Activated naive CD8-positive, alpha-beta T cell treated with anti-CD3 and anti-CD28 coated beads, Interleukin-2, amount 10 ng/mL, durations not matched to agents 7 days and 5 days (primary cell): ENCODE results near the gene GALNT16. TPM values are rescaled to one million over a fixed set of nuclear protein-coding genes. Genes with fewer than 3 reads are reported as not detected.

Experiments
- ATAC-seq: fragments of 150-1000 bp; cut with Tn5 transposase; one replicate; pipeline ENCODE4 v1.10.0; 2021; ENCODE audit warnings: low read depth, moderate library complexity
- POLR2A ChIA-PET: fragments of 350-600 bp; sonication (Branson Sonifier 250); formaldehyde crosslinking; loops from one replicate; lab custom pipeline; 2021; ENCODE audit warnings: antibody characterized with exemption; lab: Charles Lee
- DNase-seq: peaks from one replicate; pipeline ENCODE4 v3.0.0; 2021
- H3K27ac Mint-ChIP-seq: one replicate; pipeline ENCODE4 v1.8.0; 2022; ENCODE audit warnings: mild to moderate bottlenecking, mixed read lengths
- H3K27me3 Mint-ChIP-seq: one replicate; pipeline ENCODE4 v1.8.0; 2022; ENCODE audit warnings: mild to moderate bottlenecking, moderate library complexity, mixed read lengths
- H3K36me3 Mint-ChIP-seq: one replicate; pipeline ENCODE4 v1.8.0; 2021; ENCODE audit warnings: mild to moderate bottlenecking, mixed read lengths
- H3K4me1 Mint-ChIP-seq: one replicate; pipeline ENCODE4 v1.8.0; 2021; ENCODE audit warnings: mixed read lengths
- H3K4me3 Mint-ChIP-seq: one replicate; pipeline ENCODE4 v1.8.0; 2022; ENCODE audit warnings: mild to moderate bottlenecking, moderate library complexity, mixed read lengths
- H3K9me3 Mint-ChIP-seq: one replicate; pipeline ENCODE4 v1.8.0; 2021; ENCODE audit warnings: mixed read lengths
- total RNA-seq, 2 experiments: library from RNA; stranded (reverse); gene quantifications; one replicate each; pipeline ENCODE4 v1.2.3, GENCODE V29; 2021

Gene GALNT16
- total RNA-seq, 2 experiments from 2014 or later, result not detected

DNA sequence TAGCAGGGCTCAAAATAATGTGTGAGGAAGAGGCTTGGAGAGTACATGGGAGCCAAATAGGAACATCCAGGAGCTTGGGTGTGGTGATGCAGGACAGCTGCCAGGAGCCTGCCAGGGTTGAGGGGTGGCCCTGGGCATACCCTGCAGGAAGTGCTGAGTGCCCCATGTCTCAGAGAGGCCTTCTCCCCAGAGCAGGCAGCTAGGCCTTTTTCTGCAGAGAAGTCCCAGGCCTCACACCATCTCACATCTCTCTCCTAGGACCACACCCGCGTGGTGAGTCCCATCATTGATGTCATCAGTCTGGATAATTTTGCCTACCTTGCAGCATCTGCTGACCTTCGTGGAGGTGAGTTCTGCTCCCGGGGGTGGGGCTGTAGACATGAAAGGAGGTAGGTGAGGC is 71.2 kb downstream of the GALNT16 start:
- DNase-seq (no peak), ATAC-seq (no peak)
- H3K27me3 Mint-ChIP-seq, result peaks cover 7% of the 10 kb centered on the region
- H3K36me3 Mint-ChIP-seq, result no peaks in the 10 kb centered on the region
- peaks cover 27% of the 10 kb centered on the region for H3K4me1 Mint-ChIP-seq
- no peaks in the 10 kb centered on the region for H3K9me3 Mint-ChIP-seq
- POLR2A ChIA-PET, result no interaction called here
- H3K27ac Mint-ChIP-seq, result no peak overlapping the region
- H3K4me3 Mint-ChIP-seq, result no peak overlapping the region

DNA sequence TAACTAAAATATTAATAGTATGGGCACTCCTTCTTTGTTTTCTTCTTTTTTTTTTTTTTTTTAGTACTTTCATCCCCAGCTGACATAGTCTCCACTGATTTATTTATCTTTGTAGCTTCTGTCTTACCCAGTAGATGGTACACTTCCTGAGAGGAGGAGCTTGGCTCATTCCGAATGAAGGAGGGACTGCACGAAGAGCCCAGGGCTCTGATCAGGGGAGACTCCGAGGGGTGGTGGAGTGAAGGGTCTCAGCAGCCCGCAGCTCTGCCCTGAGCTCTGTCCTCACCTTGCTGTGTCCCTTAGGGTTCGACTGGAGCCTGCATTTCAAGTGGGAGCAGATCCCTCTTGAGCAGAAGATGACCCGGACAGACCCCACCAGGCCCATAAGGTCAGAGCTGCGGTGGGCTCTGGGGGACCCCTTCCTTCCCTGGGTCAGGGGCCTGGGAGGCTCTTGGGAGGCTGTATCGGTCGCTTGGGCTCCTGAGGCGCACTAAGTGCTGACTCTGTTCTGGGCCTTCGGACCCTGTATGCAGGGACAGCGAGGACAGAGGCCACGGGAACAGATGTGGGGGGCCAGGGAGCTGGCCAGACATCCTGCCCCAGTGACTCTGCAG is 72.9 kb downstream of the GALNT16 start:
- POLR2A ChIA-PET, result interaction anchor here (0.9 kb wide), 1 partner anchor 132 kb away, joined by 4 read pairs; no protein-coding TSS in a partner anchor
- DNase-seq, result no peak
- Mint-ChIP-seq H3K27ac (no peak overlapping the region), H3K36me3 (no peaks in the 10 kb centered on the region), H3K27me3 (peaks cover 10% of the 10 kb centered on the region), H3K4me1 (peaks cover 33% of the 10 kb centered on the region), H3K9me3 (no peaks in the 10 kb centered on the region), H3K4me3 (no peak overlapping the region)
- ATAC-seq, result no peak

DNA sequence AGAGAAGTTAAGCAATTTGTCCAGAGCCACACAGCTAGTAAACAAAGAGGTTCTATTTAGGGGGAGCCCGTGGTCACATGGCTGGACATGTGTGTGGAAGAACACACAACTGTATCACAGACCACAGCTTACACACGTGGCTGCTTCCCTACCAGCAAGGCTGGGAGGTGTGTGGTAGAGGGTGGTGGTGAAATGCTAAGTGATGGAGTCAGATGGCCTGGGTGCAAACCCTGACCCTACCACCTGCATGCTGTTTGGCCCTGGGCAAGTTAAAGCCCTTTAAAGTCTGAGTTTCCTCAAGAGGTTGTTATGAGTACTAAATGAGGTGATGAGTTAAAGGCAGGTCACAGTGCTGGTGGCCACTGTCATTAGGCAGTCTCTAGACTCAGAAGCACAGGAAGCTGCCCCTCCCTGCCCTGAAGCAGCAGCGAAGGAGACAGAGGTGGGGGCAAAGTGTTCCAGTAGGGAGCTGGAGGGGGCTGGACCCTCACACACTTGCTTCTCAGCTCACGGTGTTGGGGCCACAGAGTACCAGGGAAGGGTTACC is 73.9 kb downstream of the GALNT16 start:
- no peaks in the 10 kb centered on the region for H3K9me3 Mint-ChIP-seq
- peak; percentile 73 for ATAC-seq
- no peaks in the 10 kb centered on the region for H3K36me3 Mint-ChIP-seq
- peak overlapping the region; percentile 30 for H3K27ac Mint-ChIP-seq
- H3K4me3 Mint-ChIP-seq, result peak overlapping the region; percentile 26
- H3K4me1 Mint-ChIP-seq, result peaks cover 33% of the 10 kb centered on the region
- H3K27me3 Mint-ChIP-seq, result peaks cover 10% of the 10 kb centered on the region
- no peak for DNase-seq
- POLR2A ChIA-PET, result interaction anchor here (0.7 to 1.9 kb wide), 3 partner anchors 21 to 131 kb away, joined by 3 to 6 read pairs (median 4); partner anchors contain the start of genes ERH and SLC39A9

DNA sequence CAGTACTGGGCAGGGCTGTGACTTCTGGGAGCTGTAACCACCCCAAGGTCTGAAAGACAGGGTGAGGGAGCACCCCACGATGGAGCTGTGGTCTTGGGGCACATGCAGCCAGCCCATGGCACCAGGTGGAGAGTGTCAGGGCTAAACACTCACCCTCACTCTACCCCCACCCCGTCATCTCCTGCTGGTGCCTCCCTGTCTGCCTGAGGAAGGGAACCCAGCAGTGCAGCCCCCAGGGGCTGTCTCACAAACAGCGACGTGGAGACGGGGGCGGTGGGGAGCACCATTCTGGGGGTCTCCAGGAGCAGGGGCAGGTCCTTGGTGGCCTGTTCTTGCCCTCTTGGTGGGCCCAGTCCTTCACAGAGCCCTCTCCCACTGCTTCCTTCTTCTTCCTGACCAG is 74.6 kb downstream of the GALNT16 start:
- ATAC-seq (no peak), DNase-seq (no peak)
- Mint-ChIP-seq H3K4me1 (peaks cover 33% of the 10 kb centered on the region), H3K9me3 (no peaks in the 10 kb centered on the region), H3K27ac (no peak overlapping the region), H3K36me3 (no peaks in the 10 kb centered on the region), H3K27me3 (peaks cover 12% of the 10 kb centered on the region), H3K4me3 (no peak overlapping the region)
- POLR2A ChIA-PET, result interaction anchor here (0.5 to 1.9 kb wide), 4 partner anchors 20 to 64 kb away, joined by 3 to 6 read pairs (median 4); partner anchors contain the start of genes ERH and SLC39A9

DNA sequence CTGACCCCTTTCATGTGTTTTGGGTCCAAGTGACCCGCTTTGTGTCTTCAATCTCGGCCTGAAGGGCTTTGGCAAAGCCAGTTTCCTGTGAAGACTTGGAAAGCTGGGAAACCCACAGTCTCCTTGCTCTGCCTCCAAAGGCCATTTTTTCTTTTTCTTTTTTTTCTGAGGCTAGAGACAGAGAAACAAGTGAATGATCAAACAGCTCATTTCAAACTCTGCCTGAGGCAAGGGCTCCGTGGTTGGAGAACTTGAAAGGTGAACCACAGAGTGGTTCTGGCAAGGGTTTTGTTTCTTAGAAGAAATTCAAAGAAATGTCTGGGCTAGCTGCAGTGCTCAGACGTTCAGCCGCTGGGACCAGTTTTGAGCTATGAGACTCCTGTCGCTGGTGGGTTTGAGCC is 75.4 kb downstream of the GALNT16 start:
- H3K27ac Mint-ChIP-seq, result peak overlapping the region; percentile 44
- ATAC-seq, result peak; percentile 89
- POLR2A ChIA-PET, result interaction anchor here (1.3 to 1.9 kb wide), 2 partner anchors 19 to 63 kb away, joined by 4 to 6 read pairs; partner anchors contain the start of genes ERH and SLC39A9

DNA sequence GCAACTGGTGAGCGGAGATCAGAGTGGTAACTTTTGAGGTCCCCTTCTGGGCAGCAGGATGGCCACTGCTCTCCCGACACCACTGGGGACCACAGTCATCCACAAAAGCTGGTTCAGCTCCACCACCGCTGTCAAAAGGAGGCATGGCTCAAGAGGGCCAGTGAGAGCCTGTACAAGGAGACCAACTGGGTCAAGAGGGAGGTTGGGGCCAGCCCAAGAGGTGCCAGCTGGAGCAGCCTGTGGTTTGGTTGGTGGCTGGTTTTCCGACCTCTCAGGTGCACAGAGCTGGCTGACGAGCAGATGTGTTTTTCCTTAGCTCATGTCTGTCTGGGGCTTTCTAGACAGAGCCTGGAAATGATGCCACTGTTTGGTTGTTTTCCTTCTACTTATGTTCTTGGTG is 78.0 kb downstream of the GALNT16 start:
- no peak overlapping the region for H3K4me3 Mint-ChIP-seq
- POLR2A ChIA-PET, result interaction anchor here (1.0 kb wide), 1 partner anchor 63 kb away, joined by 3 read pairs; no protein-coding TSS in a partner anchor
- H3K27me3 Mint-ChIP-seq, result peaks cover 24% of the 10 kb centered on the region
- H3K9me3 Mint-ChIP-seq, result no peaks in the 10 kb centered on the region
- H3K27ac Mint-ChIP-seq, result no peak overlapping the region
- ATAC-seq, result no peak
- H3K36me3 Mint-ChIP-seq, result no peaks in the 10 kb centered on the region
- no peak for DNase-seq
- peaks cover 33% of the 10 kb centered on the region for H3K4me1 Mint-ChIP-seq

More for the DNA sequence above, 75.4 kb downstream of the GALNT16 start:
- Mint-ChIP-seq H3K27me3 (peaks cover 12% of the 10 kb centered on the region), H3K4me1 (peaks cover 33% of the 10 kb centered on the region), H3K9me3 (no peaks in the 10 kb centered on the region), H3K4me3 (peak overlapping the region; percentile 52), H3K36me3 (no peaks in the 10 kb centered on the region)
- DNase-seq, result peak; percentile 48

DNA sequence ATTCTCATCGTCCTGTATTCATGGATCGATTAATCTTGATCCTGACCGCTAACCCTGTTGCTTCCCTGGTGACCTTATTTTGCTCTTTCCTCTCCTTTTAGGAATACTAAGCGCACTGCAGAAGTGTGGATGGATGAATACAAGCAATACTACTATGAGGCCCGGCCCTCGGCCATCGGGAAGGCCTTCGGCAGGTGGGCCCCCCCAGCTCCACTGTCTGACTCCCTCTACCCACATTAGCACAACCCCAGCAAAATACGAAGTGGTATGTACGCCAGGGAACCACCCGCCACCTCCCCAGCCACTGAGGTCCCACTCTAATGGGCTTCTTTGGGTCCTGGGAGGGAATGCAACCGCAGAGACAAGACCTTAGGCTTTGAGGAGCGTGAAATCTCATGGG is 79.5 kb downstream of the GALNT16 start:
- DNase-seq (no peak), ATAC-seq (no peak)
- Mint-ChIP-seq H3K9me3 (no peaks in the 10 kb centered on the region), H3K27me3 (peaks cover 21% of the 10 kb centered on the region), H3K4me1 (peaks cover 22% of the 10 kb centered on the region), H3K27ac (no peak overlapping the region), H3K36me3 (no peaks in the 10 kb centered on the region), H3K4me3 (no peak overlapping the region)
- POLR2A ChIA-PET, result no interaction called here

DNA sequence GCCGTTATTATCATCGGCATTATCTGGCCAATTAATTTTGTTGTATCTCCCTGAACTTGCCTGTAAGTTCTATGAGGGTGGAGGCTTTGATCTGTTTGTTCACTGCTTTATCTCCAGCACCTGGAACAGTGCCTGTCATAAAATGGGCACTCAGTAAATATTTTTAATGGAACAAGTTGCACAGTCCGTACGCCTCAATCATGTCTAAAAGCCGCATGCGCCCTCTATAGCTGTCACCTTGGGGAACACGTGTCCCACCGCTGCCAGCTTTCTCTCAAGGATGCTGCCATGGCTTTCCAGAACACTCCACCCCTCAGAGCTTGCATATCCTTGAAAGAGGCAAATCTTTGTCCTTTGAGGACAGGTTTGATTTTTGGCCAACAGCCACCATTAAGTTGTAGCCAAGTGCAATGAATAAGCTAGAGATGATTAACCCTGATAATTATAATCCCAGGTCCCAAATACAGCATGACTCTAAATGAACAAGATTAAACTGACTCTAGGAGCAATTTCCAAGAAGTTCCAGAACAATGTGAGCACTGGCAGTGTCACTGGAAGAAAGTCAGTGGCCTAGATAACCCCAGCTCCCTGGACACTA is 83.1 kb downstream of the GALNT16 start:
- ATAC-seq (no peak), DNase-seq (no peak)
- H3K27me3 Mint-ChIP-seq, result peaks cover 27% of the 10 kb centered on the region
- no peaks in the 10 kb centered on the region for H3K36me3 Mint-ChIP-seq
- H3K9me3 Mint-ChIP-seq, result no peaks in the 10 kb centered on the region
- no peak overlapping the region for H3K27ac Mint-ChIP-seq
- H3K4me1 Mint-ChIP-seq, result peaks cover 8% of the 10 kb centered on the region
- POLR2A ChIA-PET, result no interaction called here
- H3K4me3 Mint-ChIP-seq, result no peak overlapping the region

DNA sequence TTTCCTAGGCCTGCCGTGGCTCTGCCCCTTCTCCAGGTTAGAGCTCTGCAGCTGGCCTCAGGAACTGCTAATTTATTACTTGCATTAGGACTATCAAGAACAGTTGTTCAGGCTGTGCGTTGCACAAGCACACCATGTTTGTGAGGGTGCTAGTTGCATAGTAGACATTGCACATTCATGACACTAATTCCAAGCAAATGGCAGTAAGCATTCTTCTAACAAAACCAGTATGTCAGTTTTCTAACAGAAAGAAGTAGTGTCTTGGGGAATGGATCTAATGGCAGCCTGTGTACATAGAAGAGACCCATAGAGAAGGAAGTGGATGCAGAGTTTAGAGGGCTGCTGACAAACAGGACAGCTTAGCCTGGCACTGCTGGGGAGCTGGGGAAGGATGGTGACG is 84.2 kb downstream of the GALNT16 start:
- Mint-ChIP-seq H3K4me1 (peaks cover 8% of the 10 kb centered on the region), H3K36me3 (no peaks in the 10 kb centered on the region), H3K9me3 (no peaks in the 10 kb centered on the region), H3K4me3 (no peak overlapping the region), H3K27me3 (peaks cover 29% of the 10 kb centered on the region), H3K27ac (no peak overlapping the region)
- POLR2A ChIA-PET, result interaction anchor here (0.6 kb wide), 1 partner anchor 53 kb away, joined by 3 read pairs; no protein-coding TSS in a partner anchor
- ATAC-seq, result no peak
- DNase-seq, result no peak

DNA sequence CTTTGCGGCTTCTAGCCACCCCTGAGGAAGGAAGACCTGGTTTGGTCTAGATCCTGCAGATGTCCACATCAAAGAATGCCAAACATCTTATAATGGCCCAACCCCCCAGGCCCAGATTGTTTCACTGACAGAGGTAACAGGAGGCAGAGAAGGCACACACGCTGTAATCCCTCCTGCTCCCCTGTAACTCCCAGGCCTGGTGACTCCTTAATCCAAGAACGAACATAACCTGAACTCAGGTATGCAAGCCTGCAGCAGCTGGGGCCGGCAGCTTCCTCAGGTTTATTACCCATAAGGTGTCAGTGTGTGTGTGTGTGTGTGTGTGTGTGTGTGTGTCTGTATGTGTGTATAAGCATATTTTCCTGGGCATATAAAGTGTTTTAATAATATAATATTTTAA is 85.4 kb downstream of the GALNT16 start:
- POLR2A ChIA-PET, result interaction anchor here (0.6 kb wide), 1 partner anchor 307 kb away, joined by 3 read pairs; no protein-coding TSS in a partner anchor
- no peaks in the 10 kb centered on the region for H3K9me3 Mint-ChIP-seq

DNA sequence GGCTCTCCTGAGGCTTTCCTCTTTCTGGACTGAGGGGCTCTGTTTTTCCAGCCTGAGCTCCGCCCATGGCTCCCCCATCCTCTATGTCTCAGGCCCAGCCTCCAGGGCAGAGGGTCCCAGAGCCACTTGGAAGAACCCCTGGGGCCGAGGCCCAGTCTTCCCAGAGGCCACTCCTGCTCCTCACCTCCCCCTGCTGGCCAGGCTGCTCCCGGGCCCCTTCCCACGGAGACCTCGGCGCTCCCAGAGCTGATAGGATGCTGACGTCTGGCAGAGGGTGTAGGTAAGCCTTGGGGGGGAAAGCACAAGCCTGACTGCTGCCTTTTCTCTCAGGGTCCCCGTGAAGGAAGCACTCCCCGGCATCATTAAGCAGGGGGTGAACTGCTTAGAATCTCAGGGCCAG is 86.8 kb downstream of the GALNT16 start:
- DNase-seq (no peak), ATAC-seq (no peak)
- Mint-ChIP-seq H3K27ac (no peak overlapping the region), H3K4me1 (peaks cover 8% of the 10 kb centered on the region), H3K36me3 (no peaks in the 10 kb centered on the region), H3K9me3 (no peaks in the 10 kb centered on the region), H3K27me3 (peaks cover 20% of the 10 kb centered on the region), H3K4me3 (no peak overlapping the region)
- POLR2A ChIA-PET, result no interaction called here

More for the DNA sequence above, 85.4 kb downstream of the GALNT16 start:
- Mint-ChIP-seq H3K4me3 (no peak overlapping the region), H3K27ac (no peak overlapping the region), H3K4me1 (peaks cover 8% of the 10 kb centered on the region), H3K36me3 (no peaks in the 10 kb centered on the region), H3K27me3 (peaks cover 27% of the 10 kb centered on the region)
- no peak for DNase-seq
- ATAC-seq, result no peak

DNA sequence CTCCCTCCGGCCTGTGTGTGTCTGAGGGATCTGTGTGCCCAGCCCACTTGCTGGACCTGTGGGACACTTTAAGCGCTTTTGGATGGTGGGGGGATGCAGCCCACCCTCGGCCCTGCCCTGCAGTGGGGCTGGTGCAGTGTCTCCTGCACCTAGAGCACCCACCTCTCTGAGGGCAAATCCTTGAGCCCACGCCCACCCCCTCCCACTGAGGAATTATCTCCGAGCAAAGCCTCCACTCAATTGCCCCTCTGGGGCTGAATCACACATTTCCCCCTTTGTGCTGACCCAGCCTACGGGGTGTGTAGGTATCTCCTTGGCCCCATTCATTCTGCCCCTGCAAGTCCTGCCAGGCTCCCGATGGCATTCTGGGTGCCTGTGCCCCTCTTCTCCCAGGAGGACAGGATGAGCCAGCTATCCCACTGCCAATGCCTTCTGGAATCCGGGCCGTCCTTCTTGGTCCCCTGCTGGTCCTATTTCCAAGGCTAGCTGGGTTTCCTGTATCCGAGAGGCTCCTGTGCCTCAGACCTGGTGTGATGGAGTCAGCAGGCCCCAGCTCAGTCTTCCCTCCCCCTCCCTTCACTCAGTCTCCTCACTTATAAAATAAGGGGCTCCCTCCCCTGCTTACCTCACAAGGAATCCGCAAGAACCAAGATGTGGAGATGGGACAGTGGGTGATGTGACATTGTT is 89.3 kb downstream of the GALNT16 start:
- no peaks in the 10 kb centered on the region for H3K36me3 Mint-ChIP-seq
- peaks cover 15% of the 10 kb centered on the region for H3K27me3 Mint-ChIP-seq
- H3K4me3 Mint-ChIP-seq, result no peak overlapping the region
- POLR2A ChIA-PET, result no interaction called here
- DNase-seq (no peak), ATAC-seq (no peak)
- no peaks in the 10 kb centered on the region for H3K9me3 Mint-ChIP-seq
- peaks cover 9% of the 10 kb centered on the region for H3K4me1 Mint-ChIP-seq
- H3K27ac Mint-ChIP-seq, result no peak overlapping the region

DNA sequence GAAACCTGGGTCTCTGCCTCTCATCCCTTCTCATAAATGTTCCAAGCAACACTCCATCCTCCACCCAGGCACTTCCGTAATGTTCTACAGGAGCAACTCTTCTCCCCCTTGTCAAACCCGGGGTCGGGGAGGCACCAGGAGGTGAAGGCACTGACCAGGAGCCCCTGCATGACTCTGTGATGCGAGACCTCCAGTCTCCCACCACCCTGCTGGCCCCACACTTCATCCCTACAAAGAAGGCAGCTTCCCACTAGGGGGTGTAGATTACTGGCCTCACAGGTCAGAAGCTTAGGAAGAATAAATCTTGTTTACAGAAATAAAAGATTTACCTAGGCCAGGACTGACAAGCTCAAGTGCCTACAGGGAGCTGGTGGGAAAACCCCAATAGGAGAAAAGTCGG is 90.9 kb downstream of the GALNT16 start:
- H3K9me3 Mint-ChIP-seq, result no peaks in the 10 kb centered on the region

More for the DNA sequence above, 90.9 kb downstream of the GALNT16 start:
- Mint-ChIP-seq H3K4me3 (no peak overlapping the region), H3K4me1 (peaks cover 10% of the 10 kb centered on the region), H3K27ac (no peak overlapping the region), H3K36me3 (no peaks in the 10 kb centered on the region), H3K27me3 (peaks cover 8% of the 10 kb centered on the region)
- DNase-seq (no peak), ATAC-seq (no peak)
- POLR2A ChIA-PET, result no interaction called here
